HG02884 (cell line): ENCODE measurements around the gene NR2E3.

Source experiments
- ATAC-seq: cut with Tn5 transposase; IDR thresholded peaks from one replicate; pipeline ENCODE4 v1.9.1; 2021; ENCODE audit warnings: mild to moderate bottlenecking, moderate library complexity; ENCODE audit not compliant: unreplicated experiment

NR2E3 gene

DNA sequence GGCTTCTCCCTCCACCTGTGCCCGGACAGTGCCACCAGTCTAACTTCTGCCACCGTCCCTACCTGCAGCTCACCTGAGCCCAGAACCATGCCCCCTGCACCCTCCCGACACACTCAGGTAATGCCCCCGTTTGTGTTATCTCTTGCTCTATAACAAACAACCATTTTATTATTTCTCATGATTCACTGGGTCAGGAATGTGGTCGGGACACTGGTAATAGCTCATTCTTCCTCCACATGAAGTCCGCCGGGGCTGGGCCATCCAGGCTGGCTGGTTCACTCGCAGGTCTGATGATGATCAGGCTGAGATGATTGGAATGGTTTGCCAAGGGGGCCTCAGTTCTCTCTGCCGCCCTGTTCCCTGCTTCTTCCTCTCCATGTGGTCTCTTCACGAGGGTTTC lies 20.3 kb upstream of the NR2E3 start:
- ATAC-seq: no peak

DNA sequence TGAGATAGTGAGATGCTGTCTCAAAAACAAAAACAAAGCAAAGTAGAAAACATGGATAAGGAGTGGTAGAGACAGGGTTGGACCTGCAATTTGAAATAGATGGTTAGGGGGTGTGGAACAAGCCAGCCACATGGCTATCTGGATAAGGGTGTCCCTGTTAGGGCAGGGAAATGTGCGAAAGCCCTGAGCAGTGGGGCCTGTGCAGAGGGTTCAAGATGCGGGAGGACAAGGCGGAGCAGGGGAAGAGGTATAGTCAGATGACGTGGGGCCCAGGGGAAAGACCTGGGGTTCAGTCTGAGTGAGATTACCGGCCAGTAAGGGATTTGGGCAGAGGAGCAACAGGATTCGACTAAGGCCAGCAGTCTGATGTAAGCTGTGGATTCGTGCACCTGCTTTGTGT lies 18.4 kb upstream of the NR2E3 start:
- ATAC-seq: no peak

GRCh38 chr15:71792521-71792920 lies 17.8 kb upstream of the NR2E3 start:
- no peak for ATAC-seq

- ATAC-seq: no peak
These were observed 11.7 kb upstream of the NR2E3 start for GRCh38 chr15:71798641-71799040.

GRCh38 chr15:71800190-71800589 lies 10.2 kb upstream of the NR2E3 start:
- ATAC-seq: no peak

- ATAC-seq: no peak
These were observed 9.3 kb upstream of the NR2E3 start for GRCh38 chr15:71800835-71801745.

GRCh38 chr15:71801935-71802655 lies 8.3 kb upstream of the NR2E3 start:
- ATAC-seq: no peak

GRCh38 chr15:71802770-71803169 lies 7.6 kb upstream of the NR2E3 start:
- no peak for ATAC-seq

- ATAC-seq: no peak
These were observed 6.1 kb upstream of the NR2E3 start for GRCh38 chr15:71804226-71804625.

DNA sequence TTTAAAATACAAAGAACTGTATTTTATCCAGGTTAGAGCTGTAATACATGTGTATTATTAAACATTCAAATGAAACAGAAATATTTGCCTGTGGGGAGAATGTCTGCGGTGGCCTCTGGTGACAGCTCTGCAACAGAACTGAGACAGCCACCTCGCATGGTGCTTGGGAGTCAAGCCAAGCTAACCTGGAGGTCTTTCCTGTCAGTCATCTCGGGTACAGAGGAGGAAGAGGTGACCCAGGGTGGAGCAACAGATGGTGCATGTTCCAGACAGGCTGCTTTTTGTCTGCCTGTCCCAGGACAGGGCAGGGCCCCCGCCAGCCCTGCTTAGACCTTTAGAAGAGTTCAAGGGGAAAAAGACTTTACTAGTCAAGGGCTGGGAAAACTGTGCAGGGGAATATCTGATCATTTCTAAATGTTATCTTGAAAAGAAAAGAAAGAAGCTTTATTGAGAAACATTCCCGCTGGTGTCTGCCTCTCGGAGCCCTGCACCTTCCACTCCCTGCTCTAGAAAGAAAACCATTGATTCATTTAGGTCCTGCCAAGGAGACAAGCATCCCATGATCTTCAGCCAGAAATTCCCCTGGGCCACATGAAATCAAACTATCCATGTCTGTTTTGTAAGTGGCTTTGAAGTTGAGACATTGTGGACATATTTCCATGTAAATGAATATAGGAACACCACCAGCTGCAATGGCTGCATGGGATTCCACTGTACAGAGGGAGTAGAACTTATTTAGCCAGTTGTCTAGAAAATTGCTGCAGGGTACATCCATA lies 5.5 kb upstream of the NR2E3 start:
- no peak for ATAC-seq

DNA sequence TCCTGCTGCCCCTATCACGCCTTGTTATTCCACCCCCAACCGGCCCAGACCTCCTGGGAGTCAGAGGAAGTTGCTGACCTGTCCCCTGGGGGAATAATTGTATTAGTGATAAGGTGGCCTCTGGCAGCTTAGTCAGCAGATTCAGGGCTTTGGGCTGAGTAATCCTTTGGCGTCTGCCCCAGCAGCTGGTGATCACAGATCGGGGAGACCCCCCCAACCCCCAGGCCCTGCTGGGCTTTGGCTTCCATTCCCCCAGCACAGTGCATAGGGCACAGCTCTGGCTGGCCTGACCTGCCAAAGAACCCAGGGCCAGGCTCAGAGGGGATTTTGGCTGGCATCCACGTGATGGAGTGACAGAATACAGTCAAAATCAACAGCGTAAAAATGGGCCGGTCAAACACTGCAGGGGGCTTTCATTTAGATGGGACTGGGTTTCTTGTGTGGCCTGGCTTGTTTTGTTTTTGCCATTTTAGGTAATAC lies 3.9 kb upstream of the NR2E3 start:
- no peak for ATAC-seq

DNA sequence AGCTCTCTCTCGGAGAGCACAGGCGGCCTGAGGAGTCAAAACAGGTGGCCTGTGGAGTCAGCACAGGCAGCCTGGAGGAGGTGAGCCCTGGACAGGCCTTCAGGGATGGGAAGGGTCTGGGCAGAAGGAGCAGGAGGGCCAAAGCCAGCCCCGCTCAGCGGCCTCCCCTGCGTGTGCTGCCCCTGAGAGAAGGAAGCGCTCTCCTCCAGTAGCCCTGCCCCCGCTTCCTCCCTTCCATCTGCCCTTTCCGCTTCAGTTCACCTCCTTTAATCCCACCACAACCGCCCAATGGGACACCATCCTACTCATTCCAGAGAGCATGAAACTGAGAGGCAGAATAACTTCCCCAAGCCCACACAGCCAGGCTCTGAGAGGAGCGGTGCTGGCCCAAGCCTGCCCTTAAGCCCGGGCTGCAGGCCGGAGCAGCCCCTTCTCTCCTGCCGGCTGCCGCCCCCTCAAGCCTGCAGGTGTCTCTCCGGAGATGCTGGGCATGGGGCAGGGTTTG lies 3.2 kb upstream of the NR2E3 start:
- ATAC-seq: no peak

DNA sequence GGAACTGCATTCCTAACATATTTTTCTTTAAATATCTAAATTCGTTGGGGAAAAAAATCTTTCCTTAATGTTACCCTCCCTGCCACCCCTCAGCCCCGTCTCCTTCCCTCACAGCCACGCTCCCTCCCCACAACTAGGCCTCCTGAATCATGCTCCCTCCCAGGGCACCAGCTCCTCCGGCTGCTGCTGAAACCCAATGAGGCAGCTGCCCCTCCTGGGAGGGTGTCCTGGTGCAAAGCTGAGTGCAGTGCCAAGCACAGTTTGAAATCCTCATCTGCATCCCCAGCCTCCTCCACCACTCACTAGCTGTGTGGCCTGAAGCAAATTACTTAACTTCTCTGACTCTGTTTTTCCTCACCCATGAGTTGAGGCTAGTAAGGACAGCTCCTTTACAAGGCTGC lies 2.7 kb upstream of the NR2E3 start:
- no peak for ATAC-seq

DNA sequence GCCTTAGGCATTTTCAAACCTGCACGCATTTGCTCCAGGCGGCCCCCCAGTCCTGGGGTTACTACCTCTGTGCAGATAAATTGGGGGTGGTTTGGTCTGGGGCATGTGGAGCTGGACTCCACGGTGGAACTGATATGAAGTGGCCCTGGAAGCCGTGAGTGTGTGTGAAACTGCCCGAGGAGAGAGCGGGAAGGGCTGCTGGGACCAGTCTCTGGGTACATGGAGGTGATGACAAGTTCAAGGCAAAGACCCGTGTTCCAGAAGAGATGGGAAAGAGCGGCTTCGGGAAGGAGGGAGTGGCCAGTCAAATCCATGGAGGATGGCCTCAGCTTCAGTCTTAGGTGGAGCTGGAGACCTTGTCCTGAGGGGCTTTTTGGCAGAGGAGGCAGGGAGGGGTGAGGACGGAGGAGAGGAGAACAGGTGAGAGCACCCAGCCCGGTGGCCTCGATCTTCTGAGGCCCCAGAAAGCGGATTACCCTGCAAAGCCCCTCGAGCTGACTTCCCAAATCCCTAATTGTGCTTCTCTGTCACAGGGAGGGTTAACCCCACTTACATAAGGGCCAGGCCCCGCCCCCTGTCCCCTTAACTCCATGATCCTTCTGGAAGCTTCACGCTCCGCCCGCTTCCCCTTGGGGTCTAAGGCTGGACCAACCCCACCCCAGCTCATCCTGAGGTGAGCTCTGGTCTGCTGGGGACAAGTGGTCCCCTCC lies 1.9 kb upstream of the NR2E3 start:
- no peak for ATAC-seq

DNA sequence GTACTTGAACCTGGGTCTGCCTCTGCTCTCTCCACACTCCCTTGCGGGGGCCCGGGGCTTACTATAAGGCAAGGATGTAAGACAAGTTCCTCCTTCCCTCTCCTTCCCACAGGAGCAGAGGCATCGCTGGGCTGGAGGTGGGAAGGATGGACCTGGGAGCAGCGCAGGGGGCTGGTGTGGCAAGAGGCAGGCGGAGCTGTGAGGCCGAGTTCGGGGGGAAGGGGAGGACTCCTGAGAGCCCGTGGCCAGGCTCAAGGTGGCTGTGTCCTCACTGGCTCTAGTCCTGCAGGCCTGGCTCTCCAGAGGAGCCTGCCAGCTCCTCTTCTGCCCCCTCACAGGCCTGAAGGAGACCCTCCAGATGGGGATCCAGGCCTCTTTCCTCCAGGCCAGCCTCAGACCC lies 1.0 kb upstream of the NR2E3 start:
- no peak for ATAC-seq

DNA sequence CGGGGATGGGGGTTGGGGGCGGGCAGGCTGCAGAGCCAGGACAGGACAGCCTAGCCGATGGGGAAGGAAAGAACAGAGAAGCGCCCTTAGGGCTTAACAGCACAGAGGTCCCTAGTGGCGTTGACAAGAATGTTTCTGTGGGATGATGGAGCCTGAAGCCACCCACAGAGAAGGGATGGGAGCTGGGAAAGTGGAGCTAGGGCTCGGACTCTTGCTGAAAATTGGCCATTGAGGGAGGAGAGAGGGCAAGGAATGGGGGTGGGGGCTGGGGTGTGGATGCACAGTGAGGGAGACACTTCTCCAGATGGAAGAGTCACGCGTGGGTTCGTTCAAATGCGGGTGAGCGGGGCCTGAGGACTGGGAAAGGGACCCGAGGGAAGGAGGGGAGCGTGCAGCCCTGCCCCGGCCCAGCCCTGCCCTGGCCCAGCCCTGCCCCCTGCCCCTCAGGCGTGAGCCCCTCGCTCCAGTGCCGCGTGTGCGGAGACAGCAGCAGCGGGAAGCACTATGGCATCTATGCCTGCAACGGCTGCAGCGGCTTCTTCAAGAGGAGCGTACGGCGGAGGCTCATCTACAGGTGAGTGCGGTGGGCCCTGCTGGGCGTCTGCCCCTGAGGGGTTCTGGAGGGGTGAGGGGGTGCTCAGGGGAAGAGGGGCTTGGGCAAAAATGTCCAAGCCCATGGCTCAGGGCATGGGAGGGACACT lies 832 bp downstream of the NR2E3 start:
- ATAC-seq: no peak

- ATAC-seq: no peak
These were observed 1.7 kb downstream of the NR2E3 start for GRCh38 chr15:71811752-71812735.

DNA sequence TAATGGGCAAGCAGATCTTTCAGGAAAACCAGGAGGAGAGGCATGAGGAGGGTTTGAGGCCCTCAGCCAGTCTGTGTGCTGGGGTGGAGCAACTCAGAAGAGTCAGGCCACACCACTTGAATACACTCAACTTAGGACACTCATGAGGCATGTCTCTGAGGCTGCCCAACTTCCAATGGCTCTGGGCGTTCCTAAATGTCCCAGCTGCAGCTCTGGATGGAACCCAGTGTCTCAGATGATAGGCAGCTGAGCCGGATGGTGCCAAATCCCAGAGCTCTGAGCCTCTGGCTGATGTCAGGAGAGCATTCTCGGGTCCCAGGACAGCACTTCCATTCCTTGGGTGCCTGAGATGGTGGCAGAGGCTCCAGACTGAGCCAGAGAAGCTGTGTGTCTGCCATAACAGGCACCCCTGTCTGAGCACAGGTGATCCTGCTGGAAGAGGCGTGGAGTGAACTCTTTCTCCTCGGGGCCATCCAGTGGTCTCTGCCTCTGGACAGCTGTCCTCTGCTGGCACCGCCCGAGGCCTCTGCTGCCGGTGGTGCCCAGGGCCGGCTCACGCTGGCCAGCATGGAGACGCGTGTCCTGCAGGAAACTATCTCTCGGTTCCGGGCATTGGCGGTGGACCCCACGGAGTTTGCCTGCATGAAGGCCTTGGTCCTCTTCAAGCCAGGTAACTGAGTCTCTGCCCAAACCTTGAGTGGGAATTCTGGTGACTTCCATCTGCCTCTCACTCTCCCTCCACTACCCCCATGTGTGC lies 2.8 kb downstream of the NR2E3 start:
- ATAC-seq: no peak
